Activated naive CD8-positive, alpha-beta T cell treated with anti-CD3 and anti-CD28 coated beads for 36 hours (primary cell): ENCODE data around the gene TICRR. TPM values are rescaled to one million over a fixed set of nuclear protein-coding genes. Genes with fewer than 3 reads are reported as not detected.

ENCODE experiments used
- DNase-seq: peaks from one replicate; pipeline ENCODE4 v3.0.0; 2021
- H3K27ac Mint-ChIP-seq: one replicate; pipeline ENCODE4 v1.8.0; 2022; ENCODE audit warnings: mild to moderate bottlenecking, moderate library complexity, mixed read lengths
- H3K27me3 Mint-ChIP-seq: one replicate; pipeline ENCODE4 v1.8.0; 2022; ENCODE audit warnings: mild to moderate bottlenecking, mixed read lengths
- H3K36me3 Mint-ChIP-seq: one replicate; pipeline ENCODE4 v1.8.0; 2021; ENCODE audit warnings: mild to moderate bottlenecking, mixed read lengths
- H3K4me1 Mint-ChIP-seq: one replicate; pipeline ENCODE4 v1.8.0; 2021; ENCODE audit warnings: mixed read lengths
- H3K4me3 Mint-ChIP-seq: one replicate; pipeline ENCODE4 v1.8.0; 2022; ENCODE audit warnings: mild to moderate bottlenecking, moderate library complexity, mixed read lengths
- H3K9me3 Mint-ChIP-seq: one replicate; pipeline ENCODE4 v1.8.0; 2022; ENCODE audit warnings: mixed read lengths
- total RNA-seq, 2 experiments: library from RNA; stranded (reverse); gene quantifications; one replicate each; pipeline ENCODE4 v1.2.3, GENCODE V29; 2021

TICRR gene
- total RNA-seq, 2 experiments from 2014 or later = 22.5 to 23.1 TPM

DNA sequence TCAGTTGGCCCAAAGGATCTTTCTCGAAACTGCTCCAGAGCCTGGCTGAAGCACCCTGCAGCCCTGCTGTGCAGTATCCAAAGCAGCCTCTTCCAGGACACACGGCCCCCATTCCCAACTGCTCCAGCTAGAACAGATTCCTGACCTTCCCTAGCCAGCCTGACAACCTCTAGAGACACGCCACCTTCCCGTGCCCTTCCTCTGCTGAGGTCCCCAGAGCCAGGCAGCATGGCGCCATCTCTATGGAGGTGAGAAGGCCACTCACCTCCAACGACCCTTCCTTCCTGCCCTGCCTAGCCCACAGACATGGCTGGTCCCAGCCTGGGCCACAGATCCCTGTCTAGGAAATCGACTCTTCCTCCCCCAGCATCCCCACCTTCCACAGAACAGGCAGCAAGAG is 76.9 kb downstream of the TICRR start:
- Mint-ChIP-seq H3K4me1 (peaks cover 19% of the 10 kb centered on the region), H3K4me3 (no peak overlapping the region), H3K27me3 (peaks cover 37% of the 10 kb centered on the region), H3K9me3 (no peaks in the 10 kb centered on the region), H3K27ac (no peak overlapping the region), H3K36me3 (peaks cover 3% of the 10 kb centered on the region)
- no peak for DNase-seq

GRCh38 chr15:89652666-89653065 is 77.4 kb downstream of the TICRR start:
- Mint-ChIP-seq H3K4me1 (peaks cover 19% of the 10 kb centered on the region), H3K27me3 (peaks cover 40% of the 10 kb centered on the region), H3K36me3 (peaks cover 3% of the 10 kb centered on the region), H3K9me3 (no peaks in the 10 kb centered on the region), H3K27ac (no peak overlapping the region), H3K4me3 (no peak overlapping the region)
- DNase-seq = no peak

DNA sequence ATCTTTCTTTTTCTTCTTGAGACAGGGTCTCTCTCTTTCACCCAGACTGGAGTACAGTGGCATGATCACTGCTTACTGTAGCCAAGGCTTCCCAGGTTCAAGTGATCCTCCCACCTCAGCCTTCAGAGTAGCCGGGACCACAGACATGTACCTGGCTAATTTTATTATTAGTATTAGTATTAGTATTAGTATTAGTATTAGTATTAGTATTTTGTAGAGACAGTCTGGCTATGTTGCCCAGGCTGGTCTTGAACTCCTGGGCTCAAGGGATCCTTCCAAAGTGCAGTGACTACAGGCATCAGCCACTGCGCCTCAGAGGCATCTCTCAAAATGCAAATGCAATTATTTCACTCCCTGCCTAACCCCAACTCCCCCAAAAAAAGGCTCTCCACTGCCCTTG is 78.3 kb downstream of the TICRR start:
- Mint-ChIP-seq H3K27ac (no peak overlapping the region), H3K4me3 (no peak overlapping the region), H3K36me3 (peaks cover 3% of the 10 kb centered on the region), H3K27me3 (peaks cover 46% of the 10 kb centered on the region), H3K4me1 (peaks cover 19% of the 10 kb centered on the region), H3K9me3 (no peaks in the 10 kb centered on the region)
- no peak for DNase-seq

DNA sequence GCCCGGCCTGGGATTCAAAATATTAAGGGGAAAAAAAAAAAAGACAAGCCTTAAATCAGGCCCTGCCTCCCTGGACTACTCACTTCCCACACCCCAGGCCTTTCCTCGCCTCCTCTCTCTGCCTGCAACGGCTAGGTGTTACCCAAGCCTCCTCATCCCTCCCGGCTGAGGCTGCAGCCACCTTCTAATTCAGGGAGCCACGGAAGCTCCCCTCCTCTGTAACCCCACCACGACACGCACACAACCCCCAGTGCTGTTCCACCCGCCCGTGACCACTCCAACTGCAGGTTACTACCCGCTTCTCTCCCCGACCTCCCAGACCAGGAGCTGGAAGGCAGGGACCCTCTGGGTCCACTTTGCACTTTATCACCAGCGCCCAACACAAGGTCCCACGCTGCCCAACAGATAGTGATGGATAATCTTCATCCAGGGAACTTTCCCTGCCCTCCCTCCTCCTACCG is 79.1 kb downstream of the TICRR start:
- H3K36me3 Mint-ChIP-seq = peaks cover 3% of the 10 kb centered on the region
- no peaks in the 10 kb centered on the region for H3K9me3 Mint-ChIP-seq
- peak overlapping the region; percentile 15 for H3K27ac Mint-ChIP-seq
- DNase-seq = no peak
- peaks cover 19% of the 10 kb centered on the region for H3K4me1 Mint-ChIP-seq
- peaks cover 51% of the 10 kb centered on the region for H3K27me3 Mint-ChIP-seq
- peak overlapping the region; percentile 78 for H3K4me3 Mint-ChIP-seq

DNA sequence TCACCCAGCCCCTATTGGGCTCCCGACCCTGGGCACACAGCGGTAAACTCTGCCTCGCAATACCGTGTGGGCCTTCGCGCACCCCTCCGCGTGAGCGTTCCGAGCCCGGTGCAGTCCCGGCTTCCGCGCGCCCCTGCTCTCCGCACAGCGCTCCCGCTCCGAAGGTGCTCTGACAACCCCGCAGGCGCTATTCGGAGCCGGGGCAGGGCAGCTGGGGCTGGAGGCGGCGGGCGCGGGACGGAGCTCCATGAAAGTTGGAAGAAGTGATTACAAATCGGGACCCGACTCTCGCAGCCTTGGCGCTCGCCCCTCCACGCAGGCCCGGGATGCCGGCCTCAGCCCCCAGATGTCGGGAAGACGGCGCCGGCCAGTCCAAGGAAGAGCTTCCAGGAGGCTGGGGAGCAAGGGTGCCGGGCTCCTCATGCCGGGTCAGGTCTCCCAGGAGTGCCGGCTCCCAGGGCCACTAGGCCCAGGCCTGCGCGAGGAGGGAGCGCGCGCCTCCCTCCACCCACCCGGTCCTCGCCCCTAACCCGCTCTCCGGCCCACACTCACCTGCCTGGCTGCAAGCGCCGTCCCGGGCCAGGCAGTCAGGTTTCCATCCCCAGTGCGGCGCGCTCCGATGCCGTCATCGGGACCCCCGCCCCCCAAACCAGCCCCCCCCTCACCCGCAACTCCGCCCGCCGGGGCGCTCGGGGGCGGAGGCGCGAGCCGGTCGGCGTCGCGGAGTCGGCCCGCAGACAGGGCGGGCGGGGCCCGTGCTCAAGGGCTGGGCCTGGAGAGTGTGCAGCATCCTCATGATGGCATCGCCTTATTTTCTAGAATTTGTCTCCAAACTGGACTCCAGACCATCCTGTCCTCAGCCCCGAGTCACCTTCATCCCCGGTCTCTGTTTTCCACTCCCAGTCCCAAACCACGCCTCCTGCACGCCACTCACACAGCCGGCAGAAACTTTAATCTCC is 79.9 kb downstream of the TICRR start, which contains the start of gene KIF7:
Gene KIF7 (minus strand): TSS at position 621 of the 959 bp plus-strand sequence. CDS start 2,537 bp downstream, outside the sequence.
- no peaks in the 10 kb centered on the region for H3K9me3 Mint-ChIP-seq
- DNase-seq = peak; percentile 45
- H3K36me3 Mint-ChIP-seq = peaks cover 3% of the 10 kb centered on the region
- peak within 1 kb of the TSS; percentile 15 for H3K27ac Mint-ChIP-seq
- peak within 1 kb of the TSS; percentile 78 for H3K4me3 Mint-ChIP-seq
- H3K27me3 Mint-ChIP-seq = peaks cover 58% of the 10 kb centered on the region
- H3K4me1 Mint-ChIP-seq = peaks cover 19% of the 10 kb centered on the region

- DNase-seq = no peak
- Mint-ChIP-seq H3K27me3 (peaks cover 64% of the 10 kb centered on the region), H3K9me3 (no peaks in the 10 kb centered on the region), H3K4me1 (peaks cover 19% of the 10 kb centered on the region), H3K36me3 (peaks cover 3% of the 10 kb centered on the region), H3K4me3 (peak overlapping the region; percentile 71), H3K27ac (peak overlapping the region; percentile 14)
These were observed 81.0 kb downstream of the TICRR start for GRCh38 chr15:89656116-89656815.

DNA sequence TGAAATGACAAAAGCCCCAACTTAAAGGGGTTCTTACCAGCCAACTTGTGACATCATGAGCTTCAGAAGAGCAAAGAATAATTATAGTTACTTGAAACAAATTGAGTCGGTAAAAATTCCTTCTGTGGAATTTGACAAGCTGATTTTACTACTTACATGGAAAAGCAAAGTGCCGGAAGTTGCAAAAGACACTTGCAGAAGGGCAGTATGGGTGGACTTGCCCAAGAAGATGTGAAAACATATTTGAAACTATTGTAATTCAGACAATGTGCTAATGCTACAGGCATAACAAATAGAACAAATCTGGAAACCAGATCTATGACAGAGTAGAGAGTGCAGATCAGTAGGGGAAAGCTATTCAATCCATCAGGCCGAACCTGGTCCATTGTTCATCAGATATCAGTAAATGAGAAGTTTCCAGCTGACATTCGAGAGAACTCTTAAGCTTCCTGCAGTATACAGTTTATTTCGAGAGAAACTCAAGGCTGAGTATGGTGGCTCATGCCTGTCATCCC is 82.5 kb downstream of the TICRR start:
- Mint-ChIP-seq H3K4me1 (peaks cover 19% of the 10 kb centered on the region), H3K36me3 (peaks cover 3% of the 10 kb centered on the region), H3K9me3 (no peaks in the 10 kb centered on the region), H3K27me3 (peaks cover 58% of the 10 kb centered on the region), H3K4me3 (no peak overlapping the region), H3K27ac (no peak overlapping the region)
- no peak for DNase-seq

DNA sequence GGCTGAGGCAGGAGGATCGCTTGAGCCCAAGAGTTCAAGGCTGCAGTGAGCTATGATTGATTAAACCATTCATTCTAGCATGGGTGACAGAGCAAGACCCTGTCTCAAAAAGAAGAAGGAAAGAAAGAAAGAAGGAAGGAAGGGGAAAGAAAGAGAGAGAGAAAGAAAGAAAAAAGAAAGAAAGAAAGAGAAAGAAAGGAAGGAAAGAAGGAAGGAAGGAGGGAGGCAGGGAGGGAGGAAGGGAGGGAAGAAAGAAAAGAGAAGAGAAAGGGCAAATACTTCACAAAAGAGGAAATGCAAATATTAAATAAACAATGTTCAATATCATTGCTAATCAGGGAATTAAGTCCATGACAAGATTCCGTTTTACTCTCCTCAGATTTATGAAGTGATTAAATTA is 84.0 kb downstream of the TICRR start:
- DNase-seq = no peak
- Mint-ChIP-seq H3K27me3 (peaks cover 47% of the 10 kb centered on the region), H3K9me3 (no peaks in the 10 kb centered on the region), H3K4me1 (peaks cover 16% of the 10 kb centered on the region), H3K36me3 (peaks cover 3% of the 10 kb centered on the region), H3K27ac (no peak overlapping the region), H3K4me3 (no peak overlapping the region)

DNA sequence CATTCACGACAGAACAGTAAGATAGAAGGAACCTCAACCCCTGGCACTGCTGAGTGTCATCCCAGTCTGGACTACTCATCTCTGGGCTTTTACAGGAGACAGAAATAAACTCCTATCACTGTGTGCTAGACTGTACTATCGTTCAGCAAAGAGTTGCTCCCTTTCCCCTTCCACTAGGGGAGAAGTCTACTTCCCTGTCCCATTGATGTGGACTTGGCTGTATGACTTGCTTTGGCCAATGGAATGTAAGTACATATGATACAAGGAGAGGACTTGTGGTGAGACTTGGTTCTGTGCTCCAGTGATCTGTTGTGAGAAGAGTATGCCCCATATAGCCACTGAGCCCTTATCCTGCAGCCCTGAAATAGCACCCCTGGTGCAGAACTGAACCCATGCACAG is 85.3 kb downstream of the TICRR start:
- Mint-ChIP-seq H3K27ac (no peak overlapping the region), H3K36me3 (no peaks in the 10 kb centered on the region), H3K4me1 (peaks cover 10% of the 10 kb centered on the region), H3K4me3 (no peak overlapping the region), H3K9me3 (no peaks in the 10 kb centered on the region), H3K27me3 (peaks cover 49% of the 10 kb centered on the region)
- no peak for DNase-seq

DNA sequence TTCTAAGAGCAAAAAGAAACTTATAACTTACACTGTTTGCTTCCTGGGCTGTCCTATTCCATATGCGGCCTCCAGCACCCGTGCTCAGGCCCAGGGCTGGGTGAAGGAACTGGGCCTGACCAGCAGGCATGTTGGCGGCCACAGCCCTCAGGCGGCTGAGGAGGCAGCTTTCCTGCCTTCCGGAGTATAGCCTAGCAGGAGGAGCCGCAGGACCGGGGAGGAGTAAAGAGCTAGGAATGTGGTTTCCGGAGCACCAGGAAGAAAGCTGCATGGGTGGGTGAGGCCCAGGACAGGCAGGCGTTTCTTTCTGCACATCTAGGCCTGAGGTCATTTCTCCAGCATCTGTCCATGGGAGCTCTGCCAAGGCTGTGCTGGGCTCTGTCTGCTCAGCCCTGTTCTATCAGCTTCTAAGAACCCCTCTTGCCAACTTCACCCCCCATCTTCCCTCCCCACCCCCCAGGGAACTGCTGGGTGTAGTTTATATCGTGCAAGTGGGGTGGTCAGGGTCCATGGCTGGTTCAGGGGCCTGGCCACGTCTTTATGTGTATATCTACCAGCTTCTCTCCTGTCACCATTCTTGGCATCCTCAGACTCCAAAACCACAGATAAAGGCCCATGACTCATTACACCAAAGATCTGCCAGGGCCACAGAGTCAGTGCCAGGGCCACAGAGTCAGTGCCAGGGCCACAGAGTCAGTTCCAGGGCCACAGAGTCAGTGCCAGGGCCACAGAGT is 87.8 kb downstream of the TICRR start:
- H3K36me3 Mint-ChIP-seq = no peaks in the 10 kb centered on the region
- no peak overlapping the region for H3K4me3 Mint-ChIP-seq
- H3K4me1 Mint-ChIP-seq = no peaks in the 10 kb centered on the region
- no peak for DNase-seq
- H3K9me3 Mint-ChIP-seq = no peaks in the 10 kb centered on the region
- H3K27me3 Mint-ChIP-seq = peaks cover 43% of the 10 kb centered on the region
- H3K27ac Mint-ChIP-seq = no peak overlapping the region

GRCh38 chr15:89664441-89665350 is 89.4 kb downstream of the TICRR start:
- Mint-ChIP-seq H3K4me1 (no peaks in the 10 kb centered on the region), H3K4me3 (peak overlapping the region; percentile 47), H3K27me3 (peaks cover 32% of the 10 kb centered on the region), H3K9me3 (no peaks in the 10 kb centered on the region), H3K36me3 (no peaks in the 10 kb centered on the region), H3K27ac (no peak overlapping the region)
- no peak for DNase-seq

- H3K4me3 Mint-ChIP-seq = peak overlapping the region; percentile 14
- H3K4me1 Mint-ChIP-seq = no peaks in the 10 kb centered on the region
- peak; percentile 36 for DNase-seq
- H3K36me3 Mint-ChIP-seq = no peaks in the 10 kb centered on the region
- H3K27ac Mint-ChIP-seq = no peak overlapping the region
- no peaks in the 10 kb centered on the region for H3K9me3 Mint-ChIP-seq
- H3K27me3 Mint-ChIP-seq = peaks cover 24% of the 10 kb centered on the region
These were observed 90.3 kb downstream of the TICRR start for GRCh38 chr15:89665449-89666181.

GRCh38 chr15:89666184-89666857 is 91.1 kb downstream of the TICRR start:
- Mint-ChIP-seq H3K27me3 (peaks cover 23% of the 10 kb centered on the region), H3K4me3 (peak overlapping the region; percentile 14), H3K27ac (no peak overlapping the region), H3K9me3 (no peaks in the 10 kb centered on the region), H3K36me3 (no peaks in the 10 kb centered on the region), H3K4me1 (no peaks in the 10 kb centered on the region)
- no peak for DNase-seq
